Transverse colon (tissue), 3 donors: Measurements from ENCODE around the gene SORL1-AS1.

Source experiments
- EP300 ChIP-seq: sonication (generic); formaldehyde crosslinking; IDR thresholded peaks from one replicate; pipeline ENCODE4 v1.6.1; 2017; ENCODE audit warnings: antibody characterized with exemption, low read depth
- POLR2A ChIP-seq: fragments of 450-650 bp; IDR thresholded peaks from one replicate; pipeline ENCODE4 v1.6.1; 2016; ENCODE audit warnings: antibody characterized with exemption, mild to moderate bottlenecking, moderate library complexity
- TF ChIP-seq, protein P1 (sequence below), 5 experiments: fragments of 200-600 bp in 3 of 5; fragments of 450-650 bp in 2 of 5; sonication (generic) in 3 of 5; IDR thresholded peaks; 1 replicate in 2 of 5; 2 replicates in 3 of 5; pipeline ENCODE4 v1.5.1; 2016 to 2017; ENCODE audit warnings: antibody characterized with exemption in 5 of 5, inconsistent platforms in 3 of 5, mild to moderate bottlenecking in 2 of 5, moderate library complexity in 1 of 5

DNA sequence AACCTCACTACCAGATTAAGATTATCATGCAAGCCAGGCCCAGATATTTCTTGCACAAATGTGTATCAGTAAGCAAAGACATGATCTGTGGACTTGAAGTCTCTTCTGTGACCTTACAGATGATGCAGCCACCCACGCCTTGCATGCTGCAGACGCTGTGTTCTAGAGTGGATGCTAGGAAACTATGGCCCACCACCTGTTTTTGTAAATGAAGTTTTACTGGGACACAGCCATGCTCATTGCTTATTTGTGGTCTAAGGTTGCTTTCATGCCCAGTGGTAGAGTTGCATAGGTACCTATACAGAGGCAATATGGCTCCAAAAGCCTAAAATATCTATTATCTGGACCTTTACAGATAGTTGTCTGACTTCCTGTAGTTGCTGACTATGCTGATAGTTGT, 47.5 kb upstream of the SORL1-AS1 start:
- TF ChIP-seq, protein P1, sequence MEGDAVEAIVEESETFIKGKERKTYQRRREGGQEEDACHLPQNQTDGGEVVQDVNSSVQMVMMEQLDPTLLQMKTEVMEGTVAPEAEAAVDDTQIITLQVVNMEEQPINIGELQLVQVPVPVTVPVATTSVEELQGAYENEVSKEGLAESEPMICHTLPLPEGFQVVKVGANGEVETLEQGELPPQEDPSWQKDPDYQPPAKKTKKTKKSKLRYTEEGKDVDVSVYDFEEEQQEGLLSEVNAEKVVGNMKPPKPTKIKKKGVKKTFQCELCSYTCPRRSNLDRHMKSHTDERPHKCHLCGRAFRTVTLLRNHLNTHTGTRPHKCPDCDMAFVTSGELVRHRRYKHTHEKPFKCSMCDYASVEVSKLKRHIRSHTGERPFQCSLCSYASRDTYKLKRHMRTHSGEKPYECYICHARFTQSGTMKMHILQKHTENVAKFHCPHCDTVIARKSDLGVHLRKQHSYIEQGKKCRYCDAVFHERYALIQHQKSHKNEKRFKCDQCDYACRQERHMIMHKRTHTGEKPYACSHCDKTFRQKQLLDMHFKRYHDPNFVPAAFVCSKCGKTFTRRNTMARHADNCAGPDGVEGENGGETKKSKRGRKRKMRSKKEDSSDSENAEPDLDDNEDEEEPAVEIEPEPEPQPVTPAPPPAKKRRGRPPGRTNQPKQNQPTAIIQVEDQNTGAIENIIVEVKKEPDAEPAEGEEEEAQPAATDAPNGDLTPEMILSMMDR (IDR thresholded peaks at IDR 0.05): no peak
- TF ChIP-seq POLR2A (no peak), EP300 (no peak)
